OCI-LY3 (cell line): Measurements from ENCODE around the gene ELOF1.

Source experiments
- H2AFZ ChIP-seq: fragments of 200-600, 300-600 bp; shearing (Covaris generic); 2 replicates; pipeline ENCODE4 v1.6.0; 2014; ENCODE audit warnings: antibody characterized with exemption, low read depth, low read length
- H3K27ac ChIP-seq: fragments of 200-600, 300-600 bp; sonication (generic); 2 replicates; pipeline ENCODE4 v1.5.1; 2014; ENCODE audit warnings: mild to moderate bottlenecking, low read length, moderate library complexity, mixed read lengths
- H3K27me3 ChIP-seq: fragments of 200-600, 300-600 bp; sonication (generic); 2 replicates; pipeline ENCODE4 v1.6.1; 2014; ENCODE audit warnings: low read depth, low read length, mixed read lengths
- H3K36me3 ChIP-seq: fragments of 200-600, 300-600 bp; sonication (generic); replicated peaks from 2 replicates; pipeline ENCODE3; 2014; ENCODE audit warnings: low read depth, low read length, mixed read lengths
- H3K4me1 ChIP-seq: fragments of 300-600, 200-600 bp; sonication (generic); 2 replicates; pipeline ENCODE4 v1.6.1; 2014; ENCODE audit warnings: low read length, mixed read lengths
- H3K4me2 ChIP-seq: fragments of 200-600, 300-600 bp; sonication (generic); 2 replicates; pipeline ENCODE4 v1.6.1; 2014; ENCODE audit warnings: low read length, mixed read lengths
- H3K4me3 ChIP-seq: fragments of 300-600, 200-600 bp; sonication (generic); 2 replicates; pipeline ENCODE4 v1.5.1; 2014; ENCODE audit warnings: antibody characterized with exemption, mild to moderate bottlenecking, low read length, moderate library complexity
- H3K79me2 ChIP-seq: fragments of 300-600, 200-600 bp; shearing (Covaris generic); 2 replicates; pipeline ENCODE4 v1.6.1; 2014; ENCODE audit warnings: mild to moderate bottlenecking, low read length, mixed read lengths
- H3K9ac ChIP-seq: fragments of 300-600, 200-600 bp; shearing (Covaris generic); 2 replicates; pipeline ENCODE4 v1.6.0; 2014; ENCODE audit warnings: mild to moderate bottlenecking, low read length, moderate library complexity
- H3K9me3 ChIP-seq: fragments of 200-600, 300-600 bp; shearing (Covaris generic); 2 replicates; pipeline ENCODE4 v1.6.1; 2014; ENCODE audit warnings: low read length, mixed read lengths; ENCODE audit not compliant: insufficient read depth
- H4K20me1 ChIP-seq: fragments of 200-600, 300-600 bp; sonication (generic); 2 replicates; pipeline ENCODE4 v1.6.1; 2016; ENCODE audit warnings: low read length, mixed read lengths; ENCODE audit not compliant: insufficient read depth
- EZH2phosphoT487 ChIP-seq: fragments of 200-600 bp; shearing (Covaris generic); IDR thresholded peaks from 2 replicates; pipeline ENCODE4 v1.6.1; 2018; ENCODE audit warnings: antibody characterized with exemption, mixed run types, low read depth
- TF ChIP-seq, protein P1 (sequence below): fragments of 200-600, 300-600 bp; sonication (generic); IDR thresholded peaks from 2 replicates; pipeline ENCODE4 v1.5.1; 2014; ENCODE audit warnings: antibody characterized with exemption, low read length, low read depth

The ELOF1 gene

DNA sequence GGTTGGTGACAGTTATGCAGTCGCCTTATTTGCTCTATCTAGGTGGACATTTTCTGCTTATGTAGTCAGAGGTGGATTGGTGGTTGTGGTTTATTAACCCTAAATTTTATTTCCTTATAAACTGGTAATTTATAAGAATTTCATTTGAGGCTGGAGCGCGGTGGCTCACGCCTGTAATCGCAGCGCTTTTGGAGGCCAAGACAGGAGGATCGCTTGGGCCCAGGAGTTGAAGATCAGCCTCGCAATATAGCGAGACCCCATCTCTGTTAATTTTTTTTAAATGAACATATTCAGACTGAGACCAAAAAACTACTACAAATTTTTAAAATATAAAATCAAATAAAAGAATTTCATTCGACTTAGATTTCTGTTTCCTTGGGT, 39.1 kb upstream of the ELOF1 start:
- Histone ChIP-seq H3K4me2 (peak overlapping the region; percentile 69), H3K36me3 (peaks cover 38% of the 10 kb centered on the region), H3K9ac (peak overlapping the region; percentile 82), H2AFZ (no peak overlapping the region), H3K27me3 (no peaks in the 10 kb centered on the region), H4K20me1 (peaks cover 17% of the 10 kb centered on the region), H3K79me2 (peaks cover 50% of the 10 kb centered on the region), H3K9me3 (no peaks in the 10 kb centered on the region), H3K27ac (no peak overlapping the region), H3K4me3 (peak overlapping the region; percentile 85), H3K4me1 (peaks cover 18% of the 10 kb centered on the region)
- no peak for TF ChIP-seq EZH2phosphoT487
- TF ChIP-seq, protein P1, sequence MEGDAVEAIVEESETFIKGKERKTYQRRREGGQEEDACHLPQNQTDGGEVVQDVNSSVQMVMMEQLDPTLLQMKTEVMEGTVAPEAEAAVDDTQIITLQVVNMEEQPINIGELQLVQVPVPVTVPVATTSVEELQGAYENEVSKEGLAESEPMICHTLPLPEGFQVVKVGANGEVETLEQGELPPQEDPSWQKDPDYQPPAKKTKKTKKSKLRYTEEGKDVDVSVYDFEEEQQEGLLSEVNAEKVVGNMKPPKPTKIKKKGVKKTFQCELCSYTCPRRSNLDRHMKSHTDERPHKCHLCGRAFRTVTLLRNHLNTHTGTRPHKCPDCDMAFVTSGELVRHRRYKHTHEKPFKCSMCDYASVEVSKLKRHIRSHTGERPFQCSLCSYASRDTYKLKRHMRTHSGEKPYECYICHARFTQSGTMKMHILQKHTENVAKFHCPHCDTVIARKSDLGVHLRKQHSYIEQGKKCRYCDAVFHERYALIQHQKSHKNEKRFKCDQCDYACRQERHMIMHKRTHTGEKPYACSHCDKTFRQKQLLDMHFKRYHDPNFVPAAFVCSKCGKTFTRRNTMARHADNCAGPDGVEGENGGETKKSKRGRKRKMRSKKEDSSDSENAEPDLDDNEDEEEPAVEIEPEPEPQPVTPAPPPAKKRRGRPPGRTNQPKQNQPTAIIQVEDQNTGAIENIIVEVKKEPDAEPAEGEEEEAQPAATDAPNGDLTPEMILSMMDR, result no peak

DNA sequence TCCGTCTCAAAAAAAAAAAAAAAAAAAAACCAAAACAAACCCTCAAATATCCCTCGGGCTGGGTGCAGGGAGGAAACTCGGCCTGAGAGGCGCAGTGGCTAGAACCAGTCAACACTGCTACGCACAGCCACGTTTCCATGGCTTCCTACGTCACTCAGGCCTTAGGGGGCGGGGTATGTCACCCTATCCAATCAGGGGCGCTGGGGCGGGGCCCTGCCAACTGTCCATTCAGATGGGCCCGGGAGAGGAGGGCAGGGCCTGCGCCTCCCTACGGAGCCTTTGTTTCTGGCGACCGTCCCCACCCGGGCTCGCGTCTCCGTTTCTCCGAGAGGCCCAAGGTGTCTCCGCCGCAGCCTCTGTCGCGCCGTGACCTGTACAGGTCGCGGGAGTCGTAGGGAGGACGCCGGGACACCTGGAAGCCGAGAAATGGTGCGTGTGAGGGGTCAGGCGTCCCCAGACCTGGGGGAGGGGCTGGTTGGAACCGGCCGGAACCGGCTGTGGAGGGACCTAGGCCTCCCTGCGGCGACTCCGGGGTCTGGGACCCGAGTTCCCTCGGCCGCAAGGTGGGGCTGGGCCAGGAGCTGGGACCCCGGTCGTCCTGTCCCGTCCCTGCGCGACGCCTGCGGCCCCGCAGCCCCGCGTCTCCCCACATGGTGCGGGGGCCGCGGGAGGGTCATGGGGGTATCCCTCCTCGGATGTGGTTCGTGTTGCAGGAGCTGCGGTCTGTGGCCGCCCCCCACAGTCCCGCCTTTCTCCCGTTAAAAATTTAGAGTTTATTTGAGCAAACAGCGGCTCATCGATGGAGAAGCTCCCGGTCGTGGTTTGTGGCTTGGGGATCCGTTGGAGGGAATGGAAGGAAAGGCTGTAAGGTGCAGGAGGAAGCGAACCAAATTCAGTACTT, 38.4 kb upstream of the ELOF1 start, which contains the start of gene ZNF627:
Gene ZNF627, plus strand, starts transcription at position 282 of the 901 bp plus-strand sequence. Its CDS starts 145 bp downstream, at position 427.
- TF ChIP-seq EZH2phosphoT487, result no peak
- TF ChIP-seq, protein P1, result no peak
- Histone ChIP-seq H4K20me1 (peaks cover 12% of the 10 kb centered on the region), H3K36me3 (peaks cover 32% of the 10 kb centered on the region), H3K4me3 (peak within 1 kb of the TSS; percentile 85), H2AFZ (peak within 1 kb of the TSS; percentile 9; the same call in 1 of the 2 replicates), H3K9ac (peak within 1 kb of the TSS; percentile 82), H3K9me3 (no peaks in the 10 kb centered on the region), H3K79me2 (peaks cover 44% of the 10 kb centered on the region), H3K4me2 (peak within 1 kb of the TSS; percentile 69), H3K27ac (peak within 1 kb of the TSS; percentile 44), H3K4me1 (peaks cover 18% of the 10 kb centered on the region), H3K27me3 (no peaks in the 10 kb centered on the region)

- Histone ChIP-seq H3K79me2 (peaks cover 34% of the 10 kb centered on the region), H3K27me3 (no peaks in the 10 kb centered on the region), H3K4me2 (no peak overlapping the region), H4K20me1 (peaks cover 10% of the 10 kb centered on the region), H2AFZ (no peak overlapping the region), H3K4me3 (no peak overlapping the region), H3K9ac (no peak overlapping the region), H3K4me1 (peaks cover 18% of the 10 kb centered on the region), H3K9me3 (no peaks in the 10 kb centered on the region), H3K36me3 (peaks cover 23% of the 10 kb centered on the region), H3K27ac (no peak overlapping the region)
- TF ChIP-seq EZH2phosphoT487, result no peak
- TF ChIP-seq, protein P1, result no peak
Measured at GRCh38 chr19:11596156-11596555, 37.1 kb upstream of the ELOF1 start.

GRCh38 chr19:11594084-11594483, 35.1 kb upstream of the ELOF1 start:
- TF ChIP-seq EZH2phosphoT487, result no peak
- TF ChIP-seq, protein P1, result no peak
- Histone ChIP-seq H3K9ac (no peak overlapping the region), H3K4me1 (peaks cover 18% of the 10 kb centered on the region), H3K9me3 (no peaks in the 10 kb centered on the region), H3K4me2 (no peak overlapping the region), H2AFZ (no peak overlapping the region), H3K27me3 (peaks cover 4% of the 10 kb centered on the region; the same call in 1 of the 2 replicates), H3K36me3 (peaks cover 7% of the 10 kb centered on the region), H3K4me3 (no peak overlapping the region), H3K27ac (no peak overlapping the region), H3K79me2 (peaks cover 18% of the 10 kb centered on the region), H4K20me1 (peaks cover 3% of the 10 kb centered on the region; the same call in 1 of the 2 replicates)
